Measurements from ENCODE around the gene CCDC38. TPM values are rescaled to one million over a fixed set of nuclear protein-coding genes. Genes with fewer than 3 reads are reported as not detected.

Gene CCDC38
- total RNA-seq, 1 experiment from 2014 or later = 0.35 TPM

DNA sequence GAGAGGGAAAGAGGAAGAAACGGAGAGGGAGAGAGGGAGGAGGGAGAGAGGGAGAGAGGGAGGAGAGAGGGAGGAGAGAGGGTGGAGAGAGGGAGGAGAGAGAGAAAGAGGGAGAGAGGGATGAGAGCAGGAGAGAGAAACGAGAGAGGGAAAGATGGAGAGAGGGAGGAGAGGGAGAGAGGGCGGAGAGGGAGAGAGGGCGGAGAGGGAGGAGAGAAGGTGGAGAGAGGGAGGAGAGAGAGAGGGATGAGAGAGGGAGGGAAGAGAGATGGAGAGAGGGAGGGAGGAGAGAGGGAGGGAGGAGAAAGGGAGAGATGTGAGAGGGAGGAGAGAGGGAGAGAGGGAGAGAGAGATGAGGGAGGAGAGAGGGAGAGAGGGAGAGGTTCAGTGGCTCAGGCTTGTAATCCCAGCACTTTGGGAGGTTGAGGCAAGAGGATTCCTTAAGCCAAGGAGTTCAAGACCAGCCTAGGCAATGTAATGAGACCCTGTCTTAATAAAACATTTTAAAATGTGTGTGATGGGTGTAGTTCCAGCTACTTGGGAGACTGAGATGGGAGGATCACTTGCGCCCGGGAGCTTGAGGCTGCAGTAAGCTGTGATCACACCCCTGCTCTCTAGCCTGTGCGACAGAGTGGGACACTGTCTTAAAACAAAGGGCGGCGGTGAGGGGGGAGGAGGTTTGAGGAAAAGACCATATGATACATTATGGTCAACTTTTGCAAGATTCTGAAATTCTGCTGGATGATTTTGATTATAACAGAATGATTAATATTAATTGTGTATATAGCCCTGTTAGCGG lies 105.0 kb downstream of the CCDC38 start:
- H3K27ac ChIP-seq = no peak overlapping the region

DNA sequence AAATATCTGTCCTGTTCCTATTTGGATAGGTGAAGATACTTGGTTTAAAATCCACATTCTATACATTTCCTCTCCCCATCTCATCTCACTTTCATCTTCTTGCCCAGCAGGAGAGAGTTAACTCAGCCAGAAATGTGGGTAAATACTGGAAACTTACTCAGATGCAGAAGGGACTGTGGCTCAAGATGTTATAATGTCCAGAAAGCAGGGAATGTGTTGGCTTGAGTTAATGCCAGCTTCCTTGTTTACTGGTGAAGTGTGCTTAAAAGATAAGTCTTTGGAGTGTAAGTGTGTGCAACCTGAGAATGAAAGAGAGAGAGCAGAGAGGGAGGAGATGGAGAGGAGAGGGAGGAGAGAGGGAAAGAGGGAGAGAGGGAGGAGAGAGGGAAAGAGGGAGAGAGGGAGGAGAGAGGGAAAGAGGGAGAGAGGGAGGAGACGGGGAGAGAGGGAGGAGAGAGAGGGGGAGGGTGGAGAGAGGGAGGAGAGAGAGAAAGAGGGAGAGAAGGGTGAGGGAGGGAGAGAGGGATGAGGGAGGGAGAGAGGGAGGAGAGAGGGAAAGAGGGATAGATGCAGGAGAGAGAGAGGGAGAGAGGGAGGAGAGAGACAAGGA lies 105.7 kb downstream of the CCDC38 start:
- CTCF ChIA-PET = interaction anchor here (0.9 kb wide), 1 partner anchor 73 kb away, joined by 7 read pairs; no protein-coding TSS in a partner anchor
- H3K27ac ChIP-seq = 0 out of 2 replicates have a peak overlapping the region, but pooled peaks have one; percentile 17
- no peak overlapping the region for H2AFZ ChIP-seq

More for the DNA sequence above, 105.0 kb downstream of the CCDC38 start:
- no peaks in the 10 kb centered on the region for H3K27me3 ChIP-seq (ENCODE audit: insufficient read depth, low read depth)
- H3K9me3 ChIP-seq (ENCODE audit: insufficient read depth, low read depth) = no peaks in the 10 kb centered on the region
- H3K4me1 ChIP-seq (replicated peaks; ENCODE audit: insufficient read depth) = peaks cover 21% of the 10 kb centered on the region
- peaks cover 13% of the 10 kb centered on the region; the same call in 1 of the 2 replicates for H3F3A ChIP-seq (ENCODE audit: insufficient read depth, low read depth)
- intact Hi-C loops (cut with micrococcal nuclease; ENCODE audit: unreplicated experiment) = no loop called here
- TF ChIP-seq EZH2 (IDR thresholded peaks at IDR 0.05; ENCODE audit: low read depth) = no peak
- TF ChIP-seq, protein P1, sequence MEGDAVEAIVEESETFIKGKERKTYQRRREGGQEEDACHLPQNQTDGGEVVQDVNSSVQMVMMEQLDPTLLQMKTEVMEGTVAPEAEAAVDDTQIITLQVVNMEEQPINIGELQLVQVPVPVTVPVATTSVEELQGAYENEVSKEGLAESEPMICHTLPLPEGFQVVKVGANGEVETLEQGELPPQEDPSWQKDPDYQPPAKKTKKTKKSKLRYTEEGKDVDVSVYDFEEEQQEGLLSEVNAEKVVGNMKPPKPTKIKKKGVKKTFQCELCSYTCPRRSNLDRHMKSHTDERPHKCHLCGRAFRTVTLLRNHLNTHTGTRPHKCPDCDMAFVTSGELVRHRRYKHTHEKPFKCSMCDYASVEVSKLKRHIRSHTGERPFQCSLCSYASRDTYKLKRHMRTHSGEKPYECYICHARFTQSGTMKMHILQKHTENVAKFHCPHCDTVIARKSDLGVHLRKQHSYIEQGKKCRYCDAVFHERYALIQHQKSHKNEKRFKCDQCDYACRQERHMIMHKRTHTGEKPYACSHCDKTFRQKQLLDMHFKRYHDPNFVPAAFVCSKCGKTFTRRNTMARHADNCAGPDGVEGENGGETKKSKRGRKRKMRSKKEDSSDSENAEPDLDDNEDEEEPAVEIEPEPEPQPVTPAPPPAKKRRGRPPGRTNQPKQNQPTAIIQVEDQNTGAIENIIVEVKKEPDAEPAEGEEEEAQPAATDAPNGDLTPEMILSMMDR (conservative IDR thresholded peaks at IDR 0.05) = no peak
- H3K9me2 ChIP-seq (ENCODE audit: insufficient read depth) = no peaks in the 10 kb centered on the region
- no peak overlapping the region for H3K4me3 ChIP-seq
- H3K79me2 ChIP-seq (ENCODE audit: low read depth) = no peaks in the 10 kb centered on the region
- ChIA-PET CTCF (interaction anchor here (0.6 kb wide), 1 partner anchor 48 kb away, joined by 3 read pairs; no protein-coding TSS in a partner anchor), POLR2A (ENCODE audit: unreplicated experiment) (no interaction called here)
- no TSS peak for BruUV-seq (replicated peaks)
- H3K36me3 ChIP-seq (ENCODE audit: low read depth) = no peaks in the 10 kb centered on the region
- H4K20me1 ChIP-seq (ENCODE audit: insufficient read depth) = no peaks in the 10 kb centered on the region
- no peak for DNase-seq
- no peak overlapping the region for H2AFZ ChIP-seq
- H3K4me2 ChIP-seq = peak overlapping the region; percentile 32; the same call in 1 of the 2 replicates

DNA sequence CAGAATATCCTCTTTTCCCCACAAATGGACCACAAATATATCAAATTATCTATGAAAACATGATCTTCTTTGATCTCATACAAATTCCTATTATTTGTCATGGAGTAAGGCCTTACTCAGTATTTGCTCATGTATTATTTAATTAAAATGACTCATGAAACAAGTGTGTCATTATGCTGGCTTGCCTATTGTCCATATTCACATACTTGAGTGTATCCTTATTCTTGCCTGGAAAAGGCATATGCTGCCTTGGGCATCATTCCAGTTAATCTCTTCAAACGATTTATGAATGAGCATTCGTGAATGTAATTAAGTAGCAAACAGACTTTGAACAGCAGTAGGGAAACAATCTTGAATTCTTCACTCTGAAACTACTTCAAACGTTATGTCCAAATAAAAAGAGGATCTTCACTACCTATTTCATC lies 106.2 kb downstream of the CCDC38 start:
- Histone ChIP-seq H3K9me3 (ENCODE audit: insufficient read depth, low read depth) (no peaks in the 10 kb centered on the region), H3K9me2 (ENCODE audit: insufficient read depth) (no peaks in the 10 kb centered on the region), H3K79me2 (ENCODE audit: low read depth) (no peaks in the 10 kb centered on the region), H3K27me3 (ENCODE audit: insufficient read depth, low read depth) (no peaks in the 10 kb centered on the region), H3K4me3 (peak overlapping the region; percentile 15; the same call in 1 of the 2 replicates), H3K4me2 (peak overlapping the region; percentile 32), H3K36me3 (ENCODE audit: low read depth) (no peaks in the 10 kb centered on the region), H3K27ac (0 out of 2 replicates have a peak overlapping the region, but pooled peaks have one; percentile 17), H3K4me1 (replicated peaks; ENCODE audit: insufficient read depth) (peaks cover 21% of the 10 kb centered on the region), H3F3A (ENCODE audit: insufficient read depth, low read depth) (peaks cover 13% of the 10 kb centered on the region; the same call in 1 of the 2 replicates), H2AFZ (no peak overlapping the region), H4K20me1 (ENCODE audit: insufficient read depth) (no peaks in the 10 kb centered on the region)
- no TSS peak for BruUV-seq (replicated peaks)
- peak in 1 of 2 experiments; percentile 79 for DNase-seq
- POLR2A ChIA-PET (ENCODE audit: unreplicated experiment) = interaction anchor here (0.6 kb wide), 1 partner anchor 691 kb away, joined by 6 read pairs; no protein-coding TSS in a partner anchor
- TF ChIP-seq, protein P1 (conservative IDR thresholded peaks at IDR 0.05) = no peak
- no peak for TF ChIP-seq EZH2 (IDR thresholded peaks at IDR 0.05; ENCODE audit: low read depth)
- CTCF ChIA-PET = interaction anchor here (0.9 kb wide), 1 partner anchor 73 kb away, joined by 7 read pairs; no protein-coding TSS in a partner anchor
- intact Hi-C loops (cut with micrococcal nuclease; ENCODE audit: unreplicated experiment) = no loop called here

More for the DNA sequence above, 105.7 kb downstream of the CCDC38 start:
- Histone ChIP-seq H3K9me3 (ENCODE audit: insufficient read depth, low read depth) (no peaks in the 10 kb centered on the region), H3K9me2 (ENCODE audit: insufficient read depth) (no peaks in the 10 kb centered on the region), H3K27me3 (ENCODE audit: insufficient read depth, low read depth) (no peaks in the 10 kb centered on the region), H4K20me1 (ENCODE audit: insufficient read depth) (no peaks in the 10 kb centered on the region), H3K36me3 (ENCODE audit: low read depth) (no peaks in the 10 kb centered on the region), H3F3A (ENCODE audit: insufficient read depth, low read depth) (peaks cover 13% of the 10 kb centered on the region; the same call in 1 of the 2 replicates), H3K4me3 (peak overlapping the region; percentile 15; the same call in 1 of the 2 replicates), H3K79me2 (ENCODE audit: low read depth) (no peaks in the 10 kb centered on the region), H3K4me1 (replicated peaks; ENCODE audit: insufficient read depth) (peaks cover 21% of the 10 kb centered on the region), H3K4me2 (peak overlapping the region; percentile 32)
- TF ChIP-seq, protein P1 (conservative IDR thresholded peaks at IDR 0.05) = no peak
- no peak for TF ChIP-seq EZH2 (IDR thresholded peaks at IDR 0.05; ENCODE audit: low read depth)
- DNase-seq = peak in 1 of 2 experiments; percentile 80
- intact Hi-C loops (cut with micrococcal nuclease; ENCODE audit: unreplicated experiment) = no loop called here
- BruUV-seq (replicated peaks) = no TSS peak
- POLR2A ChIA-PET (ENCODE audit: unreplicated experiment) = interaction anchor here (0.6 kb wide), 1 partner anchor 690 kb away, joined by 6 read pairs; no protein-coding TSS in a partner anchor
